ENCODE results near the gene KLB. TPM values are rescaled to one million over a fixed set of nuclear protein-coding genes. Genes with fewer than 3 reads are reported as not detected.
"Not testable (repeated sequence)": the region's sequence is repeated elsewhere in the genome, so short reads cannot be mapped to it uniquely, and the experiment has no call there.

Gene KLB
- polyA plus RNA-seq, 1 experiment, result not detected

GRCh38 chr4:39407584-39407885 lies 805 bp downstream of the KLB start:
- no peaks in the 10 kb centered on the region for H3K27me3 ChIP-seq (ENCODE audit: control insufficient read depth, insufficient read depth, low read length)
- CTCF ChIA-PET, result interaction anchor here (2.0 kb wide), 1 partner anchor 15 kb away, joined by 10 read pairs; no protein-coding TSS in a partner anchor
- no peak overlapping the region for H3K4me3 ChIP-seq (ENCODE audit: low read depth, low read length)
- POLR2A ChIA-PET, result no interaction called here
- no peak for DNase-seq (ENCODE audit: low read depth)
- no peaks in the 10 kb centered on the region for H3K36me3 ChIP-seq (ENCODE audit: control insufficient read depth, insufficient read depth, low read length)
- TF ChIP-seq CTCF (IDR thresholded peaks at IDR 0.05; ENCODE audit: insufficient read depth, low read depth, low read length), result no peak

DNA sequence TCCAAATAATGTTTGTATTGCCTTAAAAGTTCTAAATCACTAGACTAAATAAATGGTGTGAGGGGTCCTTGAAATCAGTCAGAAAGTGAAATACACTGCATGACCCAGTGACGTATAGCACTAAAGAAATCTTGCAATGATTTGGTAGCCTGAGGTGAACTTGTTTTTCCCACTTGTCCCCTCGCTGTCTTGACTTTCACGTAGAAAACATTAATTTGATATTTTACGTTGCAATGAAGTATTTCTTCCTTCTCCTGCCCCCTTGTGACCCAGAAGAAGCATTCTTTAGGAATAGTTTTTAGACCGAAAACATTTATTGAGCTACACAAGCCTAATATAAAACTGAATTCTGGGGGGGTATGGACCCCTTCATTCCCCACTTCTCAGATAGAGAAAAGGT lies 3.7 kb downstream of the KLB start:
- no peak for DNase-seq (ENCODE audit: low read depth)

DNA sequence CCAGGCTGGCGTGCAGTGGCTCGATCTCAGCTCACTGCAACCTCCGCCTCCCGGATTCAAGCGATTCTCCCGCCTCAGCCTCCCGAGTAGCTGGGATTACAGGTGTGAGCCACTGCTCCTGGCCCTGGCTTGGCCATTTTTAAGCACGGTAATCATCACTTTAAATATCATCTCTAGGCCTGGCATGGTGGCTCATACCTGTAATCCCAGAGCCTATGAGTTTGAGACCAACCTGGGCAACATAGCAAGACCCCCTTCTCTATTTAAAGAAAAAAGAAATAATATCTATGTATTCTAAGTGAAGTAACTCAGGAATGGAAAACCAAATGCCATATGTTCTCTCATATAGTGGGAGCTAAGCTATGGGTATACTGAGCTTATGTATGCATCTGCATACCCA lies 4.8 kb downstream of the KLB start:
- CTCF ChIA-PET, result interaction anchor here (0.9 kb wide), 1 partner anchor 41 kb away, joined by 3 read pairs; no protein-coding TSS in a partner anchor
- H3K4me3 ChIP-seq (ENCODE audit: low read depth, low read length); H3K27me3 ChIP-seq (ENCODE audit: control insufficient read depth, insufficient read depth, low read length); H3K36me3 ChIP-seq (ENCODE audit: control insufficient read depth, insufficient read depth, low read length); POLR2A ChIA-PET; DNase-seq (ENCODE audit: low read depth): not testable (repeated sequence)

More for the DNA sequence above, 3.7 kb downstream of the KLB start:
- peak; percentile 32; the same call in 1 of the 2 replicates for TF ChIP-seq CTCF (IDR thresholded peaks at IDR 0.05; ENCODE audit: insufficient read depth, low read depth, low read length)
- POLR2A ChIA-PET, result no interaction called here
- no peaks in the 10 kb centered on the region for H3K36me3 ChIP-seq (ENCODE audit: control insufficient read depth, insufficient read depth, low read length)
- H3K27me3 ChIP-seq (ENCODE audit: control insufficient read depth, insufficient read depth, low read length), result no peaks in the 10 kb centered on the region
- H3K4me3 ChIP-seq (ENCODE audit: low read depth, low read length), result no peak overlapping the region
- CTCF ChIA-PET, result no interaction called here

GRCh38 chr4:39415678-39416283 lies 9.1 kb downstream of the KLB start:
- DNase-seq (ENCODE audit: low read depth), result no peak
- ChIA-PET CTCF (interaction anchor here (0.6 kb wide), 1 partner anchor 35 kb away, joined by 4 read pairs; no protein-coding TSS in a partner anchor), POLR2A (no interaction called here)
- TF ChIP-seq CTCF (IDR thresholded peaks at IDR 0.05; ENCODE audit: insufficient read depth, low read depth, low read length), result no peak
- H3K27me3 ChIP-seq (ENCODE audit: control insufficient read depth, insufficient read depth, low read length), result no peaks in the 10 kb centered on the region; the same call in 1 of the 2 replicates
- H3K36me3 ChIP-seq (ENCODE audit: control insufficient read depth, insufficient read depth, low read length), result no peaks in the 10 kb centered on the region
- no peak overlapping the region for H3K4me3 ChIP-seq (ENCODE audit: low read depth, low read length)

GRCh38 chr4:39422247-39422646 lies 15.5 kb downstream of the KLB start:
- POLR2A ChIA-PET, result no interaction called here
- no peak for TF ChIP-seq CTCF (IDR thresholded peaks at IDR 0.05; ENCODE audit: insufficient read depth, low read depth, low read length)
- Histone ChIP-seq H3K36me3 (ENCODE audit: control insufficient read depth, insufficient read depth, low read length) (no peaks in the 10 kb centered on the region), H3K4me3 (ENCODE audit: low read depth, low read length) (no peak overlapping the region), H3K27me3 (ENCODE audit: control insufficient read depth, insufficient read depth, low read length) (no peaks in the 10 kb centered on the region)
- DNase-seq (ENCODE audit: low read depth), result no peak
- CTCF ChIA-PET, result interaction anchor here (1.1 kb wide), 1 partner anchor 10 kb away, joined by 3 read pairs; no protein-coding TSS in a partner anchor

DNA sequence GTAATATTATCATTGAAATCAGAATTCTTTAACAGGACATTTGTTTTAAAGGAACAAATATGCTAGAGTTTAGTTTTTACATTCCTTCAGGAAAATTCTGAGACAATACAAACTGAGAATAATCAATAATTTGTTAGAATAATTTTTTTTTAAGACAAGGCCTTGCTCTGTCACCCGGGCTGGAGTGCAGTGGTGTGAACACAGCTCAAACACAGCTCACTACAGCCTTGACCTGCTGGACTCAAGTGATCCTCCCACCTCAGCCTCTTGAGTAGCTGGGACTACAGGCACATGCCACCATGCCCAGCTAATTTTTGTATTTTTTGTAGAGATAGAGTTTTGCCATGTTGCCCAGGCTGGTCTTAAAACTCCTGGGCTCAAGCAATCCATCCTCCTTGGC lies 18.6 kb downstream of the KLB start:
- H3K27me3 ChIP-seq (ENCODE audit: control insufficient read depth, insufficient read depth, low read length); DNase-seq (ENCODE audit: low read depth); H3K4me3 ChIP-seq (ENCODE audit: low read depth, low read length); H3K36me3 ChIP-seq (ENCODE audit: control insufficient read depth, insufficient read depth, low read length); POLR2A ChIA-PET: not testable (repeated sequence)
- CTCF ChIA-PET, result interaction anchor here (1.1 kb wide), 1 partner anchor 12 kb away, joined by 3 read pairs; no protein-coding TSS in a partner anchor
